Activated CD8-positive, alpha-beta memory T cell treated with anti-CD3 and anti-CD28 coated beads, Interleukin-2, amount 50 U/mL, for 24 hours (primary cell): ENCODE measurements around the gene MLLT1.

Experiments
- DNase-seq: peaks from one replicate; pipeline ENCODE4 v3.0.0-alpha.2; 2020; ENCODE audit errors: extremely low read depth

Gene MLLT1

GRCh38 chr19:6259312-6259861, 20.4 kb downstream of the MLLT1 start:
- no peak for DNase-seq

- DNase-seq, result no peak
Observed at GRCh38 chr19:6258812-6259311, 20.9 kb downstream of the MLLT1 start.

DNA sequence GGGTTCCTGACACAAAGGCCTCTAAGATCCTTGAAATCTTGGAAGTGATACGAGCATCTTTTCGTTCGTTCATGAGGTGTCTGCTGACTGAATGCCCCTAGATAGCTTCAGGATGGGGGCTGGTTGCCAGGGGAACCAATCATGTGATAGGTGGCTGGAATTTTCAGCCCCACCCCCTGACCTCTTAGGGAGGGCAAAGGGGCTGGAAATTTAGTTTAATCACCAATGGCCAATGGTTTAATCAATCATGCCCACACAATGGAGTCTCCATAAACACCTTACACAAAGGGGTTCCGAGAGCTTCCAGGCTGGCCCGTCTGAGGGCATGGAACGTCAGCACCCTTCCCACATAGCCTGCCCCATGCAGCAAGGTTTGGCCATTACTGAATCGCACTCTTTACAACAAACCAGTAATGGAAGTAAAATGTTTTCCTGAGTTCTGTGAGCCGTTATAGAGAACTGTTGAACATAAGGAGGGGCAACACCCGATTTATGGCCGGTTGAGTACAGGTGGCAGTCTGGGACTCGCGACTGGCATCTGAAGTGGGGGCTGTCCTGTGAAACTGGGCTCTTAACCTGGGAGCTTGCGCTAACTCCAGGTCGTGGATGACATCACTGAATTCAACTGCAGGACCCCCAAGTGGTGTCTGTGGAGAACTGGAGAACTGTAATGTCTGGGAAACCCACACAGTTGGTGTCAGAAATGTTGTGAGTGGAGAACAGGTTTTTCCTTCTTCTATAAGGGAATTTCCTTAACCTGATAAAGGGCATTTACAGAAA, 25.6 kb downstream of the MLLT1 start:
- DNase-seq, result no peak

- DNase-seq, result no peak
Observed at GRCh38 chr19:6252066-6252465, 27.7 kb downstream of the MLLT1 start.

DNA sequence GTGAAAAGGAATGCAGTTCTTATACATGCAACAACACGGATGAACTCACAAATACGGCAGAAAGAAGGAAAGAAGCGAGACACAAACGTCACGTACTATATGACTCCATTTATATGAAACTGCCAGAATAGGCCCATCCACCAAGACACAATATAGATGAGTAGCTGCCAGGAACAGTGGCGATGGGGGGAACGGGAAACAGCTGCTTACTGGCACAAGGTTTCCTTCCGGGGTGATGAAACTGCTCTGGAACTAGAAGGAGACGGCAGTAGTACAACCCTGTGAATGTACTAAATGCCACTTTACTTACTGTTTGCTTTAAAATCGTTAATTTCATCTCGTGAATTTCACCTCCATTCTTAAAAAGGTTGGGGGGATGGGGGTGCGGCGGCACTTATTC, 28.9 kb downstream of the MLLT1 start:
- DNase-seq, result no peak

- no peak for DNase-seq
Observed at GRCh38 chr19:6250024-6250615, 29.7 kb downstream of the MLLT1 start.

DNA sequence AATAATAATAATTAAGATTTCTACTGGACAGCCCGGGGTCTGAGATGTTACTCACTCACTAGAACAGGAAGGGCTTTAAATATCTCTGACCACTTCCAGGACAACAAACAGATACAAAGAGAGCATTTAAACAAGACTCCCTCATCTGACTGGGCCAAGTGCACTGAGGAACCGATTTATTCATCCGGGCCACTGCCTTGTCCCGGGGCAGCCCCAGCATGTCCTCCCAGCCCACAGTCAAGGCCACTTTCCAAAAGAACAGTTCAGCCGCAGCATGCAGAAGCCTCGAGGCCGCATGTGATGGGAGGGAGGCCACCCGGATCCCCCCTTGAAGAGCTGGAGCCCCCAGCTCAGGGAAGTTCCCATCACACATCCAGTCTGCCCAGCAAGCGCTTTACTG, 30.5 kb downstream of the MLLT1 start:
- DNase-seq, result no peak

DNA sequence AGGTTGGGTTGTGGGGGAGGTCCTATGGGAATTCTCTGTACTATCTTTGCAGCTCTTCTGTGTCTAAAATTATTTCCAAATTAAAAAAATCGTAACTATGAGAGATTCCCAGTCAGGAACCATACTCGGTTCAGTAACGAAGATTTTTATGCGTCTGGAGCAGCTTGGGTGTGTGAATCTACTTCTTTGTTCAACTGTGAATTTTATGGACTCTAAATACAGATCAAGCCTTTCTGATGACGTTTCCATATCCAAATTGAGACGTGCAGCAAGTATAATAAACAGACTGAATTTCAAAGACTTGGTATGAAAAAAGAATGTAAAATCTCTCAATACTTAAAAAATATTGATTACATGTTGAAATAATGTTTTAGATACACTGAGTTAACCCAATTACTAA, 30.9 kb downstream of the MLLT1 start:
- no peak for DNase-seq

- no peak for DNase-seq
Observed at GRCh38 chr19:6248341-6248740, 31.4 kb downstream of the MLLT1 start.

GRCh38 chr19:6247007-6247288, 32.8 kb downstream of the MLLT1 start:
- no peak for DNase-seq

DNA sequence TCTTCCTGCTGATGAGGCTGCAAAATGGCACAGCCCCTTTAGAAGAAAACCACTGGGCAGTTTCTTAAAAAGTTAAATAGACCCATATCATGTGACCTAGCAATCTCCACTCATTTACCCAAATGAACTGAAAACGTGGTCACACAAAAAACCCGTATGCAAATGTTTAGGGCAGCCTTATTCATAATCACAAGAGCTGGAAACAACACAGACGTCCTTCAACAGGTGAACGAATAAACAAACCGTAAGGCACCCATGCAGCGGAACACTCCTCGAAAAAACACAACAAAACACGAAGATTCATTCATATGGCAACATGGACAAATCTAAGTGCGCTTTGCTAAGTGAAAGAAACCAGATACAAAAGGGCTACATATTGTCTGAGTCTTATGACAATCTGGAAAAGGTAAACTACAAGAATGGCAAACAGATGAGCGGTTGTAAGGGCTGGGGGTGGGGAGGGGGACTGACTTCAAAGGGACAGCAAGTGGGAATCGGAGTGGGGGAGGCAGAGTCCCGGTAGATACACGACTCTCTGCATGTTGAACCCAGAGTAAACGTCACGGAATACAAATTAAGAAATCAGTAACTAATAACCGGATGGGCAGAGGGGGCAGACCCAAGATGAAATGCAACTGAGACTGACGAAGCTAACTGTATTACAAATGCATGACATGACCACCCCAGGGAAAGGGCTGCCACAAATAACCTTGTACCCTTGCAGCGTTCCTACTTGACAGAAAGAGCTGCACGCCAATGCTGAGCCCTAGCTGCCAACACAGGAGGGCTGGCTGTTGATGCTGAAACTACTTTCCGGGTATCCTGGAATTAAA, 33.4 kb downstream of the MLLT1 start:
- no peak for DNase-seq

- DNase-seq, result no peak
Observed at GRCh38 chr19:6242677-6243076, 37.1 kb downstream of the MLLT1 start.

GRCh38 chr19:6241680-6242377, 37.9 kb downstream of the MLLT1 start:
- no peak for DNase-seq

DNA sequence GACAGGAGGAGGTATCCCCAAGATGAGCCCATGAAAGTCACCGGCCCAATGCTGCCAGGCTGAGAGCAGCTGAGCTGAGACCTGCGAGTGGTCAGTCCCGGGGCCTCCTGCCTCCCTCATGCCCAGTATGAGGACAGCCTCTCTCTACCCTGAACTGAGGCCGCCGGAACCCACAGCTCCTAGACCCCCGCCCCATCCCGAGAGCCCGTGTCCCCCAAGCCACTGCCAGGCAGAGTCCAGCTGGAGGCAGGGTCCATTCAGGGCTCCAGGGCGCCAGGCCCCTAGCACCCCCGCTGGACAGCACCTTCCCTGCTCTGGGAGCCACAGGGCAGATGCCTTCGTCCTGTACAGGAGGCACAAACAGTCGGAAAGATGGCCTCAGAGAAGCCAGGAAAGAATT, 38.7 kb downstream of the MLLT1 start:
- DNase-seq, result no peak

DNA sequence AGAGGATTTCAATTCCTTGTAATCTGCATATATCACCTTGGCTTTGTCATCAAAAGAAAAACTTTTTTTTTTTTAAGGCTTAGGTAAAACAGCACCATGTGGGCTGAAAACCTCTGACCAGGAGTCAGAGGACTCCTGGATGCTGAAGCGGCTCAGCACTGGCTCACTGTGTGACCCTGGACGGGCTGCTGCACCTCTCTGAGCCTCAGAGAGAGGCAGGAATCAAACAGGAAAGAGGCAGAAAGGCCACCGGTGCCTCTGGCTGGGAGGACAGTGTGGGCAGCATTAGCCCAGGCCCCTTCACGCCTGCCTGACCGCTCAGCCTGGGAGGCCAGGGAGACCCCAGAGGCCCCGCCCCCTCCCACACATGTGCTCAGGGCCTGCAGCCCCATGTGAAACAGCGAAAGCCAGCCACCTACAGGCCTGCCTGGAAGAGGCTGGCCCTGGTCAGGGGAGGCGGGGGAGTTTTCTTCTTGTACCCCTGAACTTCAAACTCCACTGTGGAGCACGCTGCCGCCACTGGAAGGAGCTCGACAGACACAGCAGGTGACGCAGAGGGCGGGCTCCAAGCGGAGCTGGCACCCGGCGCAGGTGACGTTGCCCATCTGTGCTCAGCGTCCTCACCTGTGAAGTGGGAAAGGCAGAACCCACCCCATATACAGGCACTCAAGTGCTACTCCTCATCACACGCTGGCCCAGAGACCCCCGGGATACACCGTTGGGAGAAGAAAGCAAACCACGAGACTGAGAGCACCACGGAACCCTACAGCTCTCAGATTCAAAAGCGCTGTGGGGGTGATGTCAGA, 39.7 kb downstream of the MLLT1 start:
- DNase-seq, result no peak

GRCh38 chr19:6239401-6239844, 40.4 kb downstream of the MLLT1 start:
- DNase-seq, result no peak

DNA sequence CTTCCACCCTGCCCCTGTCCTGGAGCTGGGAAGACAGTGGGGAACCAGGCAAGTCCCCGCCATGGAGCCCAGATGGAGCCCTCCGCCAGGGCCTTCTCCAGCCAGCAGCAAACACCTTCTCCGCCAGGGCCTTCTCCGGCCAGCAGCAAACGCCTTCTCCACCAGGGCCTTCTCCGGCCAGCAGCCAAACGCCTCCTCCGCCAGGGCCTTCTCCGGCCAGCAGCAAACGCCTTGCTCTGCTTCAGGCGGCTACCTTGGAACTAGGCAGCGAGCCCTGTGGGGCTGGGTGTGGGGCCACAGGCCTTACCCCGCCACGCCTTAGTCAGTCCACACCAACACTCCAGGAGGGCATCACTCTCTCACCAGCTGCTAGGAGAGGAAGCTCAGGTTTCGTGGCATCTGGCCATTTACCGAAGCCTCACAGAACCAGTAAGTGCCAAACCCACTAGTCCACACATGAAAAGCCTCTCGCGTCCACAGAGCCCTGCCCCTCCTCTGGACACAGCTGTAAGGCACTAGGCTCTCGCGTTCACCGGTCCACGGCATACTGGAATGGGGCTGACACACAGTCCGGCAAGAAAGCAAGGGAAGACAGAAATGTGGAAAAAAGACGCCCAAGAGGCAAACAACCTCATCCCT, 41.0 kb downstream of the MLLT1 start:
- no peak for DNase-seq

GRCh38 chr19:6238256-6238642, 41.5 kb downstream of the MLLT1 start:
- no peak for DNase-seq

- no peak for DNase-seq
Observed at GRCh38 chr19:6236310-6237291, 43.2 kb downstream of the MLLT1 start.
